KG1 (cell line): ENCODE measurements around the gene MB21D2.
"Not testable (repeated sequence)": the region's sequence is repeated elsewhere in the genome, so short reads cannot be mapped to it uniquely, and the experiment has no call there.

Experiments
- DNase-seq: peaks from one replicate; lab custom pipeline; 2025; lab: John Stamatoyannopoulos, UW

MB21D2 gene

GRCh38 chr3:192917404-192918274, at the start of gene MB21D2:
Gene MB21D2, minus strand, starts transcription at chr3:192917856. Its CDS starts 16 bp downstream, at chr3:192917840.
- DNase-seq = no peak

- not testable (repeated sequence) for DNase-seq
These were observed 47.5 kb upstream of the MB21D2 start for GRCh38 chr3:192964959-192965719.

- DNase-seq = no peak
These were observed 42.1 kb upstream of the MB21D2 start for GRCh38 chr3:192959773-192960172.

GRCh38 chr3:192958219-192958872, 40.7 kb upstream of the MB21D2 start:
- DNase-seq = no peak

- peak; percentile 34 for DNase-seq
These were observed 39.9 kb upstream of the MB21D2 start for GRCh38 chr3:192957441-192958021.

GRCh38 chr3:192953926-192954325, 36.3 kb upstream of the MB21D2 start:
- no peak for DNase-seq

GRCh38 chr3:192947421-192947820, 29.8 kb upstream of the MB21D2 start:
- no peak for DNase-seq

GRCh38 chr3:192943393-192943792, 25.7 kb upstream of the MB21D2 start:
- DNase-seq = no peak

- DNase-seq = no peak
These were observed 25.0 kb upstream of the MB21D2 start for GRCh38 chr3:192942625-192943024.

GRCh38 chr3:192940129-192940528, 22.5 kb upstream of the MB21D2 start:
- no peak for DNase-seq

- no peak for DNase-seq
These were observed 17.8 kb upstream of the MB21D2 start for GRCh38 chr3:192935441-192935840.

GRCh38 chr3:192933779-192934460, 16.3 kb upstream of the MB21D2 start:
- no peak for DNase-seq

- DNase-seq = no peak
These were observed 15.6 kb upstream of the MB21D2 start for GRCh38 chr3:192933259-192933658.

GRCh38 chr3:192931825-192932224, 14.2 kb upstream of the MB21D2 start:
- DNase-seq = no peak

GRCh38 chr3:192930577-192930976, 12.9 kb upstream of the MB21D2 start:
- no peak for DNase-seq

GRCh38 chr3:192929755-192930547, 12.3 kb upstream of the MB21D2 start:
- no peak for DNase-seq

GRCh38 chr3:192929146-192929545, 11.5 kb upstream of the MB21D2 start:
- DNase-seq = no peak

- DNase-seq = no peak
These were observed 11.1 kb upstream of the MB21D2 start for GRCh38 chr3:192928720-192929119.

GRCh38 chr3:192928016-192928415, 10.4 kb upstream of the MB21D2 start:
- no peak for DNase-seq

GRCh38 chr3:192927016-192927415, 9.4 kb upstream of the MB21D2 start:
- DNase-seq = no peak

GRCh38 chr3:192923731-192924130, 6.1 kb upstream of the MB21D2 start:
- DNase-seq = no peak
